IMR-90 (cell line): ENCODE results near the gene MRAP2. TPM values are rescaled to one million over a fixed set of nuclear protein-coding genes. Genes with fewer than 3 reads are reported as not detected.

Experiments used
- ATAC-seq: fragments of 200-7000 bp; cut with Tn5 transposase; 2 replicates; pipeline ENCODE4 v1.9.1; 2020; ENCODE audit warnings: low read depth, mild to moderate bottlenecking, moderate library complexity
- BruUV-seq: library from RNA; stranded (reverse); fragments of 400-500 nt; replicated peaks from 2 replicates; lab custom pipeline; 2021; lab: Mats Ljungman, UMichigan
- CTCF ChIA-PET: fragments of 300-600 bp; formaldehyde crosslinking; extraction: SDS; loops from one replicate; lab custom pipeline; 2021; ENCODE audit warnings: antibody characterized with exemption; lab: Yijun Ruan, JAX
- POLR2A ChIA-PET: fragments of 300-600 bp; sonication (Branson Sonifier 250); formaldehyde crosslinking; loops from one replicate; lab custom pipeline; 2022; ENCODE audit warnings: antibody characterized with exemption; ENCODE audit not compliant: unreplicated experiment; lab: Charles Lee
- DNase-seq: peaks from one replicate; pipeline ENCODE4 v3.0.0; 2013
- H2AFZ ChIP-seq: replicated peaks from 2 replicates; pipeline ENCODE3; 2013; ENCODE audit warnings: low read length, mild to moderate bottlenecking; ENCODE audit not compliant: poor library complexity
- H2AK5ac ChIP-seq: 2 replicates; pipeline ENCODE4 v1.6.1; 2013; ENCODE audit warnings: low read depth, low read length, inconsistent platforms
- H2AK9ac ChIP-seq: replicated peaks from 2 replicates; pipeline ENCODE3; 2013; ENCODE audit warnings: mild to moderate bottlenecking, low read depth, low read length, moderate library complexity; ENCODE audit not compliant: poor library complexity
- H2BK120ac ChIP-seq: 2 replicates; pipeline ENCODE4 v1.6.1; 2013; ENCODE audit warnings: low read depth, low read length, inconsistent platforms
- H2BK15ac ChIP-seq: 3 replicates; pipeline ENCODE4 v1.6.1; 2013; ENCODE audit warnings: low read depth, low read length, inconsistent platforms
- H2BK20ac ChIP-seq: 2 replicates; pipeline ENCODE4 v1.6.1; 2013; ENCODE audit warnings: low read depth, mild to moderate bottlenecking, inconsistent platforms, low read length, moderate library complexity
- H2BK5ac ChIP-seq: 2 replicates; pipeline ENCODE4 v1.6.1; 2013; ENCODE audit warnings: mild to moderate bottlenecking, low read depth, low read length, inconsistent platforms; ENCODE audit not compliant: poor library complexity, severe bottlenecking
- H3K14ac ChIP-seq: replicated peaks from 2 replicates; pipeline ENCODE4 v1.6.1; 2013; ENCODE audit warnings: low read depth, low read length, inconsistent platforms
- H3K18ac ChIP-seq: 2 replicates; pipeline ENCODE4 v1.6.1; 2013; ENCODE audit warnings: low read depth, low read length, control low read depth
- H3K23ac ChIP-seq: 2 replicates; pipeline ENCODE4 v1.6.1; 2013; ENCODE audit warnings: low read depth, low read length, inconsistent platforms
- H3K27ac ChIP-seq: 2 replicates; pipeline ENCODE4 v1.5.1; 2013; ENCODE audit warnings: mild to moderate bottlenecking, control low read depth, low read length; ENCODE audit not compliant: insufficient read depth
- H3K27me3 ChIP-seq: 2 replicates; pipeline ENCODE4 v1.6.1; 2013; ENCODE audit warnings: low read length; ENCODE audit not compliant: control insufficient read depth, insufficient read depth
- H3K36me3 ChIP-seq: 2 replicates; pipeline ENCODE4 v1.6.1; 2013; ENCODE audit warnings: low read length, mixed read lengths; ENCODE audit not compliant: control insufficient read depth, insufficient read depth
- H3K4ac ChIP-seq: 2 replicates; pipeline ENCODE4 v1.6.1; 2013; ENCODE audit warnings: low read depth, low read length, inconsistent platforms
- H3K4me1 ChIP-seq: 2 replicates; pipeline ENCODE4 v1.6.1; 2013; ENCODE audit warnings: low read length, mixed read lengths; ENCODE audit not compliant: control insufficient read depth, insufficient read depth
- H3K4me2 ChIP-seq: 2 replicates; pipeline ENCODE4 v1.6.1; 2013; ENCODE audit warnings: low read depth, mild to moderate bottlenecking, control low read depth, low read length, moderate library complexity
- H3K4me3 ChIP-seq: 2 replicates; pipeline ENCODE4 v1.5.1; 2013; ENCODE audit warnings: low read depth, mild to moderate bottlenecking, control low read depth, low read length, moderate library complexity; ENCODE audit not compliant: insufficient read depth
- H3K56ac ChIP-seq: 2 replicates; pipeline ENCODE4 v1.6.1; 2013; ENCODE audit warnings: low read length, inconsistent platforms; ENCODE audit not compliant: insufficient read depth; ENCODE audit errors: extremely low read depth
- H3K79me1 ChIP-seq, 2 experiments: 2 replicates each; pipeline ENCODE4 v1.6.1; 2013; ENCODE audit warnings: low read length in 2 of 2, inconsistent platforms in 1 of 2, low read depth in 1 of 2
- H3K9ac ChIP-seq: 2 replicates; pipeline ENCODE4 v1.6.1; 2013; ENCODE audit warnings: low read depth, low read length, control low read depth
- H3K9me1 ChIP-seq: 2 replicates; pipeline ENCODE4 v1.6.1; 2013; ENCODE audit warnings: low read length, inconsistent platforms; ENCODE audit not compliant: insufficient read depth
- H3K9me3 ChIP-seq: 2 replicates; pipeline ENCODE4 v1.6.1; 2013; ENCODE audit warnings: low read length; ENCODE audit not compliant: control insufficient read depth, insufficient read depth
- H4K20me1 ChIP-seq: 2 replicates; pipeline ENCODE4 v1.6.1; 2013; ENCODE audit warnings: low read length, inconsistent platforms; ENCODE audit not compliant: insufficient read depth
- H4K5ac ChIP-seq: 2 replicates; pipeline ENCODE4 v1.6.1; 2013; ENCODE audit warnings: mild to moderate bottlenecking, low read depth, low read length, control low read depth
- H4K8ac ChIP-seq, 2 experiments: 2 replicates each; pipeline ENCODE4 v1.6.1; 2013; ENCODE audit warnings: low read depth in 2 of 2, low read length in 2 of 2, control low read depth in 1 of 2, inconsistent platforms in 1 of 2
- H4K91ac ChIP-seq: 2 replicates; pipeline ENCODE4 v1.6.1; 2013; ENCODE audit warnings: low read depth, low read length, inconsistent platforms; ENCODE audit not compliant: insufficient read depth
- BHLHE40 ChIP-seq: fragments of 150-350 bp; IDR thresholded peaks from 2 replicates; pipeline ENCODE4 v1.6.1; 2016; ENCODE audit warnings: mild to moderate bottlenecking, low read depth, low read length
- CEBPB ChIP-seq: IDR thresholded peaks from 2 replicates; pipeline ENCODE4 v1.6.1; 2012; ENCODE audit warnings: low read depth, low read length, improper control_type of control experiment
- CHD1 ChIP-seq: IDR thresholded peaks from 2 replicates; pipeline ENCODE4 v1.6.1; 2012; ENCODE audit warnings: low read depth, low read length, improper control_type of control experiment
- FOS ChIP-seq: fragments of 150-350 bp; IDR thresholded peaks from 2 replicates; pipeline ENCODE4 v1.6.1; 2016; ENCODE audit warnings: low read depth, low read length
- MAFK ChIP-seq: IDR thresholded peaks from 2 replicates; pipeline ENCODE4 v1.6.1; 2012; ENCODE audit warnings: low read depth, low read length, improper control_type of control experiment
- MAZ ChIP-seq: IDR thresholded peaks from 2 replicates; pipeline ENCODE4 v1.6.1; 2012; ENCODE audit warnings: low read depth, mild to moderate bottlenecking, low read length, improper control_type of control experiment, moderate library complexity, borderline replicate concordance
- MXI1 ChIP-seq: IDR thresholded peaks from 2 replicates; pipeline ENCODE4 v1.6.1; 2012; ENCODE audit warnings: low read depth, mild to moderate bottlenecking, low read length, moderate library complexity, borderline replicate concordance
- NFE2L2 ChIP-seq: fragments of 150-350 bp; IDR thresholded peaks from 2 replicates; pipeline ENCODE4 v1.6.1; 2016; ENCODE audit warnings: low read depth, mild to moderate bottlenecking, low read length
- POLR2A ChIP-seq: IDR thresholded peaks from 2 replicates; pipeline ENCODE4 v1.6.1; 2012; ENCODE audit warnings: mild to moderate bottlenecking, low read depth, low read length
- RAD21 ChIP-seq: IDR thresholded peaks from 2 replicates; pipeline ENCODE4 v1.6.1; 2012; ENCODE audit warnings: low read length, improper control_type of control experiment
- RCOR1 ChIP-seq: IDR thresholded peaks from 2 replicates; pipeline ENCODE4 v1.6.1; 2012; ENCODE audit warnings: mild to moderate bottlenecking, low read length, improper control_type of control experiment; ENCODE audit not compliant: insufficient replicate concordance
- RFX5 ChIP-seq: IDR thresholded peaks from 2 replicates; pipeline ENCODE4 v1.8.0; 2012; ENCODE audit warnings: low read depth, mild to moderate bottlenecking, low read length, moderate library complexity
- SMC3 ChIP-seq: fragments of 150-350 bp; IDR thresholded peaks from 2 replicates; pipeline ENCODE4 v1.6.1; 2016; ENCODE audit warnings: low read depth, mild to moderate bottlenecking, antibody characterized with exemption, low read length, moderate library complexity
- WGBS, 2 experiments: methylation state at CpG; one replicate each; pipeline versions ENCODE4 v1.1.5 to v1.1.7; 2013; ENCODE audit warnings: missing lambda C conversion rate in 2 of 2; ENCODE audit not compliant: insufficient read length in 1 of 2; ENCODE audit errors: extremely low coverage in 2 of 2; 5-methylcytosine and 5-hydroxymethylcytosine counted together
- dilution Hi-C: fragments of 300-500 bp; cut with HindIII; formaldehyde crosslinking; loops from one replicate; pipeline ENCODE4 v1.14.3; 2018; ENCODE audit warnings: low sequenced_read_pairs; ENCODE audit not compliant: unreplicated experiment
- in situ Hi-C: fragments of 300-500 bp; cut with MboI; formaldehyde crosslinking; loops from 3 replicates; pipeline ENCODE4 v1.14.3; 2019; ENCODE audit warnings: low sequenced_read_pairs, inconsistent platforms, mixed read lengths
- intact Hi-C: fragments of 100-400 bp; cut with micrococcal nuclease; formaldehyde crosslinking; loops from 2 replicates; pipeline ENCODE4 v1.10.0; 2022
- polyA plus RNA-seq, 3 experiments: library from polyadenylated mRNA; depleted of rRNA; stranded (reverse); fragments of >200 nt; gene quantifications; 2 replicates each; pipeline ENCODE4 v1.2.3, GENCODE V29; 2012; ENCODE audit warnings: low replicate concordance in 1 of 3
- total RNA-seq: library from RNA; depleted of rRNA; stranded (reverse); fragments of >200 nt; gene quantifications from 2 replicates; pipeline ENCODE4 v1.2.3, GENCODE V29; 2012
- TF ChIP-seq, protein P1 (sequence below): fragments of 150-350 bp; IDR thresholded peaks from 2 replicates; pipeline ENCODE4 v1.6.1; 2017; ENCODE audit warnings: mild to moderate bottlenecking, antibody characterized with exemption, low read length, low read depth
- TF ChIP-seq, protein P2 (sequence below): fragments of 150-350 bp; IDR thresholded peaks from 2 replicates; pipeline ENCODE4 v1.6.1; 2016; ENCODE audit warnings: low read depth, mild to moderate bottlenecking, low read length, moderate library complexity, borderline replicate concordance
- TF ChIP-seq, protein P3 (sequence below): conservative IDR thresholded peaks from 2 replicates; pipeline ENCODE4 v1.5.1; 2012; ENCODE audit warnings: mild to moderate bottlenecking, low read depth, low read length, improper control_type of control experiment

The MRAP2 gene
- total and polyA plus RNA-seq, 2 of the 4 experiments (the other 2 are of a cell fraction): 0.03 TPM; not detected in 1

DNA sequence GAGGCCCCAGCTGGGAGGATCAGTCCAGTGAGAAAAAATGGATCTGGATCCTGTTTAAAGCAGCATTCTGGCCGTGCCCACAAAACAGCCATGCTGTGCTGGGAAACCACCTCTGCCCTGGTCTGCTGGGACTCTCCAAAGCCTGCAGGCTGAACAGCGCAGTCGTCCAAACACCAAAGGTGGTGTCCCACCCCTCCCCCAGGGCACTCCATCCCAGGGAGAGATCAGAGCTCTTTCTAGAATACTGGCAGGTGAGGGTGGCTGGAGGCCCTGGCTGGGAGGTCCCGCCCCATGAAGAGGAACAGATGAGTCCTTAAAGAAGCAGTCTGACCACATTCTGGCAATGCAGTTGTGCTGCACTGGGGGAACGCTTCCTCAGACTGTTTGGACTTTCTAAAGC is 84.6 kb downstream of the MRAP2 start:
- dilution Hi-C loops: no loop called here
- intact Hi-C loops: no loop called here
- H4K8ac ChIP-seq: no peak overlapping the region

More for the DNA sequence above, 84.6 kb downstream of the MRAP2 start:
- Histone ChIP-seq H3K23ac (no peak overlapping the region), H3K14ac (no peak overlapping the region), H3K36me3 (no peaks in the 10 kb centered on the region), H3K18ac (no peak overlapping the region), H3K27me3 (no peaks in the 10 kb centered on the region), H4K5ac (no peak overlapping the region), H3K56ac (no peak overlapping the region), H3K4me2 (no peak overlapping the region), H4K91ac (no peak overlapping the region), H3K79me1 (no peaks in the 10 kb centered on the region), H3K4me3 (no peak overlapping the region), H3K9me1 (no peaks in the 10 kb centered on the region), H2AK5ac (no peak overlapping the region), H2BK15ac (no peak overlapping the region), H3K4ac (no peak overlapping the region), H2BK120ac (no peak overlapping the region), H4K20me1 (no peaks in the 10 kb centered on the region), H2BK5ac (no peak overlapping the region), H3K9me3 (no peaks in the 10 kb centered on the region), H2AFZ (no peak overlapping the region), H3K4me1 (no peaks in the 10 kb centered on the region), H3K27ac (no peak overlapping the region), H3K9ac (no peak overlapping the region), H2BK20ac (no peak overlapping the region), H2AK9ac (no peak overlapping the region)
- BruUV-seq: no TSS peak
- WGBS, 2 experiments: no CpG with 5 or more reads among the region's 5 CpGs
- no peak for TF ChIP-seq MAZ
- TF ChIP-seq CEBPB: no peak
- TF ChIP-seq RAD21: no peak
- no peak for TF ChIP-seq FOS
- TF ChIP-seq BHLHE40: no peak
- no peak for TF ChIP-seq RFX5
- no peak for TF ChIP-seq POLR2A
- TF ChIP-seq NFE2L2: no peak
- TF ChIP-seq SMC3: no peak
- TF ChIP-seq CHD1: no peak
- TF ChIP-seq, protein P1, sequence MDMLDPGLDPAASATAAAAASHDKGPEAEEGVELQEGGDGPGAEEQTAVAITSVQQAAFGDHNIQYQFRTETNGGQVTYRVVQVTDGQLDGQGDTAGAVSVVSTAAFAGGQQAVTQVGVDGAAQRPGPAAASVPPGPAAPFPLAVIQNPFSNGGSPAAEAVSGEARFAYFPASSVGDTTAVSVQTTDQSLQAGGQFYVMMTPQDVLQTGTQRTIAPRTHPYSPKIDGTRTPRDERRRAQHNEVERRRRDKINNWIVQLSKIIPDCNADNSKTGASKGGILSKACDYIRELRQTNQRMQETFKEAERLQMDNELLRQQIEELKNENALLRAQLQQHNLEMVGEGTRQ: no peak
- no peak for TF ChIP-seq MXI1
- TF ChIP-seq, protein P2, sequence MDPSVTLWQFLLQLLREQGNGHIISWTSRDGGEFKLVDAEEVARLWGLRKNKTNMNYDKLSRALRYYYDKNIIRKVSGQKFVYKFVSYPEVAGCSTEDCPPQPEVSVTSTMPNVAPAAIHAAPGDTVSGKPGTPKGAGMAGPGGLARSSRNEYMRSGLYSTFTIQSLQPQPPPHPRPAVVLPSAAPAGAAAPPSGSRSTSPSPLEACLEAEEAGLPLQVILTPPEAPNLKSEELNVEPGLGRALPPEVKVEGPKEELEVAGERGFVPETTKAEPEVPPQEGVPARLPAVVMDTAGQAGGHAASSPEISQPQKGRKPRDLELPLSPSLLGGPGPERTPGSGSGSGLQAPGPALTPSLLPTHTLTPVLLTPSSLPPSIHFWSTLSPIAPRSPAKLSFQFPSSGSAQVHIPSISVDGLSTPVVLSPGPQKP: no peak
- TF ChIP-seq, protein P3, sequence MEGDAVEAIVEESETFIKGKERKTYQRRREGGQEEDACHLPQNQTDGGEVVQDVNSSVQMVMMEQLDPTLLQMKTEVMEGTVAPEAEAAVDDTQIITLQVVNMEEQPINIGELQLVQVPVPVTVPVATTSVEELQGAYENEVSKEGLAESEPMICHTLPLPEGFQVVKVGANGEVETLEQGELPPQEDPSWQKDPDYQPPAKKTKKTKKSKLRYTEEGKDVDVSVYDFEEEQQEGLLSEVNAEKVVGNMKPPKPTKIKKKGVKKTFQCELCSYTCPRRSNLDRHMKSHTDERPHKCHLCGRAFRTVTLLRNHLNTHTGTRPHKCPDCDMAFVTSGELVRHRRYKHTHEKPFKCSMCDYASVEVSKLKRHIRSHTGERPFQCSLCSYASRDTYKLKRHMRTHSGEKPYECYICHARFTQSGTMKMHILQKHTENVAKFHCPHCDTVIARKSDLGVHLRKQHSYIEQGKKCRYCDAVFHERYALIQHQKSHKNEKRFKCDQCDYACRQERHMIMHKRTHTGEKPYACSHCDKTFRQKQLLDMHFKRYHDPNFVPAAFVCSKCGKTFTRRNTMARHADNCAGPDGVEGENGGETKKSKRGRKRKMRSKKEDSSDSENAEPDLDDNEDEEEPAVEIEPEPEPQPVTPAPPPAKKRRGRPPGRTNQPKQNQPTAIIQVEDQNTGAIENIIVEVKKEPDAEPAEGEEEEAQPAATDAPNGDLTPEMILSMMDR: no peak
- no peak for TF ChIP-seq MAFK
- TF ChIP-seq RCOR1: no peak
- CTCF ChIA-PET: no interaction called here
- ATAC-seq (no peak), DNase-seq (no peak)
- in situ Hi-C loops: no loop called here
- POLR2A ChIA-PET: no interaction called here
